ENCODE measurements around the gene OR6B3. TPM values are rescaled to one million over a fixed set of nuclear protein-coding genes. Genes with fewer than 3 reads are reported as not detected.

OR6B3 gene
- polyA plus RNA-seq, 1 experiment = not detected

GRCh38 chr2:240024766-240025165, 28.6 kb downstream of the OR6B3 start:
- Histone ChIP-seq H3K4me3 (ENCODE audit: low read depth, low read length) (peak overlapping the region; percentile 97), H3K27me3 (ENCODE audit: control insufficient read depth, insufficient read depth, low read length) (no peaks in the 10 kb centered on the region), H3K36me3 (ENCODE audit: control insufficient read depth, insufficient read depth, low read length) (peaks cover 12% of the 10 kb centered on the region)
- TF ChIP-seq CTCF (IDR thresholded peaks at IDR 0.05; ENCODE audit: insufficient read depth, low read depth, low read length) = no peak
- CTCF ChIA-PET = interaction anchor here (1.1 to 1.2 kb wide), 2 partner anchors 16 to 36 kb away, joined by 3 read pairs; no protein-coding TSS in a partner anchor
- POLR2A ChIA-PET = no interaction called here
- no peak for DNase-seq (ENCODE audit: low read depth)

GRCh38 chr2:240023792-240024191, 29.5 kb downstream of the OR6B3 start:
- TF ChIP-seq CTCF (IDR thresholded peaks at IDR 0.05; ENCODE audit: insufficient read depth, low read depth, low read length) = no peak
- ChIA-PET POLR2A (no interaction called here), CTCF (interaction anchor here (0.7 to 1.6 kb wide), 2 partner anchors 10 to 563 kb away, joined by 3 to 4 read pairs; partner anchors contain the start of gene CAPN10)
- no peak for DNase-seq (ENCODE audit: low read depth)
- no peak overlapping the region for H3K4me3 ChIP-seq (ENCODE audit: low read depth, low read length)
- H3K27me3 ChIP-seq (ENCODE audit: control insufficient read depth, insufficient read depth, low read length) = no peaks in the 10 kb centered on the region
- H3K36me3 ChIP-seq (ENCODE audit: control insufficient read depth, insufficient read depth, low read length) = peaks cover 12% of the 10 kb centered on the region

GRCh38 chr2:240021488-240022104, 31.7 kb downstream of the OR6B3 start:
- CTCF ChIA-PET = interaction anchor here (0.6 to 3.2 kb wide), 12 partner anchors 13 to 713 kb away, joined by 3 to 23 read pairs (median 5); no protein-coding TSS in a partner anchor
- no peaks in the 10 kb centered on the region for H3K27me3 ChIP-seq (ENCODE audit: control insufficient read depth, insufficient read depth, low read length)
- H3K36me3 ChIP-seq (ENCODE audit: control insufficient read depth, insufficient read depth, low read length) = peaks cover 25% of the 10 kb centered on the region
- no peak for DNase-seq (ENCODE audit: low read depth)
- peak; percentile 96 for TF ChIP-seq CTCF (IDR thresholded peaks at IDR 0.05; ENCODE audit: insufficient read depth, low read depth, low read length)
- no peak overlapping the region for H3K4me3 ChIP-seq (ENCODE audit: low read depth, low read length)
- POLR2A ChIA-PET = interaction anchor here (0.5 kb wide), 1 partner anchor 439 kb away, joined by 10 read pairs; no protein-coding TSS in a partner anchor

GRCh38 chr2:240018071-240018750, 35.1 kb downstream of the OR6B3 start:
- CTCF ChIA-PET = no interaction called here
- DNase-seq (ENCODE audit: low read depth) = no peak
- POLR2A ChIA-PET = no interaction called here
- Histone ChIP-seq H3K36me3 (ENCODE audit: control insufficient read depth, insufficient read depth, low read length) (peaks cover 31% of the 10 kb centered on the region), H3K4me3 (ENCODE audit: low read depth, low read length) (no peak overlapping the region), H3K27me3 (ENCODE audit: control insufficient read depth, insufficient read depth, low read length) (no peaks in the 10 kb centered on the region)
- TF ChIP-seq CTCF (IDR thresholded peaks at IDR 0.05; ENCODE audit: insufficient read depth, low read depth, low read length) = no peak

- Histone ChIP-seq H3K27me3 (ENCODE audit: control insufficient read depth, insufficient read depth, low read length) (no peaks in the 10 kb centered on the region), H3K4me3 (ENCODE audit: low read depth, low read length) (no peak overlapping the region), H3K36me3 (ENCODE audit: control insufficient read depth, insufficient read depth, low read length) (peaks cover 23% of the 10 kb centered on the region)
- ChIA-PET CTCF (interaction anchor here (1.0 to 1.5 kb wide), 4 partner anchors 9 to 21 kb away, joined by 3 to 4 read pairs (median 3); partner anchors contain the start of gene NDUFA10), POLR2A (no interaction called here)
- DNase-seq (ENCODE audit: low read depth) = no peak
- TF ChIP-seq CTCF (IDR thresholded peaks at IDR 0.05; ENCODE audit: insufficient read depth, low read depth, low read length) = no peak
Measured at GRCh38 chr2:240014327-240014726, 39.0 kb downstream of the OR6B3 start.
